B cell (primary cell): ENCODE results near the gene HOOK2.

Experiments used
- EZH2 ChIP-seq: IDR thresholded peaks from 2 replicates; pipeline ENCODE4 v1.6.1; 2012; ENCODE audit warnings: borderline replicate concordance, low read depth, mild to moderate bottlenecking, moderate library complexity, low read length; ENCODE audit not compliant: insufficient read depth, poor library complexity, severe bottlenecking
- TF ChIP-seq, protein P1 (sequence below): fragments of 200-600 bp; IDR thresholded peaks from one replicate; pipeline ENCODE4 v1.8.0; 2022; ENCODE audit warnings: antibody characterized with exemption, mild to moderate bottlenecking

- TF ChIP-seq, protein P1, sequence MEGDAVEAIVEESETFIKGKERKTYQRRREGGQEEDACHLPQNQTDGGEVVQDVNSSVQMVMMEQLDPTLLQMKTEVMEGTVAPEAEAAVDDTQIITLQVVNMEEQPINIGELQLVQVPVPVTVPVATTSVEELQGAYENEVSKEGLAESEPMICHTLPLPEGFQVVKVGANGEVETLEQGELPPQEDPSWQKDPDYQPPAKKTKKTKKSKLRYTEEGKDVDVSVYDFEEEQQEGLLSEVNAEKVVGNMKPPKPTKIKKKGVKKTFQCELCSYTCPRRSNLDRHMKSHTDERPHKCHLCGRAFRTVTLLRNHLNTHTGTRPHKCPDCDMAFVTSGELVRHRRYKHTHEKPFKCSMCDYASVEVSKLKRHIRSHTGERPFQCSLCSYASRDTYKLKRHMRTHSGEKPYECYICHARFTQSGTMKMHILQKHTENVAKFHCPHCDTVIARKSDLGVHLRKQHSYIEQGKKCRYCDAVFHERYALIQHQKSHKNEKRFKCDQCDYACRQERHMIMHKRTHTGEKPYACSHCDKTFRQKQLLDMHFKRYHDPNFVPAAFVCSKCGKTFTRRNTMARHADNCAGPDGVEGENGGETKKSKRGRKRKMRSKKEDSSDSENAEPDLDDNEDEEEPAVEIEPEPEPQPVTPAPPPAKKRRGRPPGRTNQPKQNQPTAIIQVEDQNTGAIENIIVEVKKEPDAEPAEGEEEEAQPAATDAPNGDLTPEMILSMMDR = no peak
- no peak for TF ChIP-seq EZH2
These were observed 8.6 kb upstream of the HOOK2 start for GRCh38 chr19:12783849-12784393.
